PC-3 (cell line): ENCODE results near the gene PRMT3.

ENCODE experiments used
- CTCF ChIP-seq: fragments of 300-600 bp; sonication (generic); conservative IDR thresholded peaks from 2 replicates; pipeline ENCODE4 v1.5.1; 2017; ENCODE audit warnings: antibody characterized with exemption, low read depth, mild to moderate bottlenecking, low read length
- EZH2phosphoT487 ChIP-seq: fragments of 300-600 bp; sonication (generic); IDR thresholded peaks from 2 replicates; pipeline ENCODE4 v1.6.1; 2018; ENCODE audit warnings: mild to moderate bottlenecking, antibody characterized with exemption, low read length, borderline replicate concordance

- no peak for TF ChIP-seq CTCF
- no peak for TF ChIP-seq EZH2phosphoT487
Observed at GRCh38 chr11:20429216-20429615, 41.7 kb downstream of the PRMT3 start.
